A549 (cell line): Measurements from ENCODE around the gene GMCL2.

ENCODE experiments used
- HOXA7 ChIP-seq: fragments of 250-450 bp; sonication (Bioruptor Pico); IDR thresholded peaks from 2 replicates; pipeline ENCODE4 v1.5.0; 2020; ENCODE audit warnings: mild to moderate bottlenecking, moderate library complexity
- JUN ChIP-seq, 2 experiments: fragments of >200 bp; sonication (Bioruptor Twin); formaldehyde crosslinking; IDR thresholded peaks; 2 replicates in 1 of 2; 3 replicates in 1 of 2; pipeline ENCODE4 v1.6.1; 2016 to 2017
- POLR2A ChIP-seq: IDR thresholded peaks from 2 replicates; pipeline ENCODE4 v1.6.1; 2012; ENCODE audit warnings: mild to moderate bottlenecking, low read length
- RAD21 ChIP-seq, 2 experiments: fragments of >200 bp in 1 of 2; sonication (Bioruptor Twin) in 1 of 2; formaldehyde crosslinking in 1 of 2; IDR thresholded peaks in 1 of 2; conservative IDR thresholded peaks in 1 of 2; 2 replicates in 1 of 2; 3 replicates in 1 of 2; pipeline ENCODE4 v1.6.1; 2012 to 2018; ENCODE audit warnings: inconsistent platforms in 1 of 2
- TF ChIP-seq, protein P1 (sequence below): fragments of >200 bp; sonication (Bioruptor Twin); formaldehyde crosslinking; IDR thresholded peaks from 3 replicates; pipeline ENCODE4 v1.5.1; 2016
- TF ChIP-seq, protein P2 (sequence below): IDR thresholded peaks from 2 replicates; pipeline ENCODE4 v1.6.1; 2012
- TF ChIP-seq, protein P3 (sequence below): IDR thresholded peaks from 2 replicates; pipeline ENCODE4 v1.6.1; 2012

DNA sequence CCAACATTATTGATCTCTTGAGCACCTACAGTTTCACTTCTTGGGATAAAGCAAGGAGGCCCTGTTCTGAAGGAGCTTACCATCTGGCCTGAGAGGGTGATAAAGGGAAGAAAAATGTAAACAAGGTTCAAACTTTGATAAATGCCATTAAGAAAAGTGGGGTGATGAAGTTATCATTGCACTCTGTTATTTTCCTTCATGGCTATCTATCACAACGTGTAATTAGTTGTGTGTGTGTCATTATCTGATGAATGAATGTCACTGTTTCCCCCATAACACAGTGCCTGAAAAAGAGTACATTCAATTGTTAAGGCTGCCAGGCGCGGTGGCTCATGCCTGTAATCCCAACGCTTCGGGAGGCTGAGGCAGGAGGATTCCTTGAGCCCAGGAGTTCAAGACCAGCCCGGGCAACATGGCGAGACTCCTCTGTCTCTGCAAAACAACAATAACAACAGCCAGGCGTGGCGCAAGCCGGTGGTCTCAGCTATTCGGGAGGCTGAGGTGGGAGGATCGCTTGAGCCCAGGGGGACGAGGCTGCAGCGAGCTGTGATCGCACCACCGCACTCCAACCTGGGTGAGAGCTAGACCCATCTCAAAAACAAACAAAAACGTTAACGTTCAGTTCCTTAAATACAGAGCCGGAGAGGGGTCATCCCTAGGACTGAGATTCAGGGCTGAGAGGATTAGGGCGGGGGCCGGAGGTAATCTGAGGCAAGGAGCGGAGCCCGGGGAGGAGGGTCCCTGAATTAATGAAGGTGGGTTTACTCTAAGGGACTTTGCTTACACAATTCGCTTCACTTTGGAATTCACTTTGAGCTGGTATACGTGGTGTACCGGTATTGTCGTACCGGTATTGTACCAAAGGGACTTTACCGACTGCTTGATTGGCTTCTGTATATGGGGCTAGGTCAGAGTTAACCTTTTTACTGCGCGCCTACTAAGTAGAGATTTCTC lies 34.4 kb downstream of the GMCL2 start:
- TF ChIP-seq RAD21 (conservative IDR thresholded peaks at IDR 0.05 in 1 of 2, IDR thresholded peaks at IDR 0.05 in 1 of 2) = no peak
- TF ChIP-seq, protein P1, sequence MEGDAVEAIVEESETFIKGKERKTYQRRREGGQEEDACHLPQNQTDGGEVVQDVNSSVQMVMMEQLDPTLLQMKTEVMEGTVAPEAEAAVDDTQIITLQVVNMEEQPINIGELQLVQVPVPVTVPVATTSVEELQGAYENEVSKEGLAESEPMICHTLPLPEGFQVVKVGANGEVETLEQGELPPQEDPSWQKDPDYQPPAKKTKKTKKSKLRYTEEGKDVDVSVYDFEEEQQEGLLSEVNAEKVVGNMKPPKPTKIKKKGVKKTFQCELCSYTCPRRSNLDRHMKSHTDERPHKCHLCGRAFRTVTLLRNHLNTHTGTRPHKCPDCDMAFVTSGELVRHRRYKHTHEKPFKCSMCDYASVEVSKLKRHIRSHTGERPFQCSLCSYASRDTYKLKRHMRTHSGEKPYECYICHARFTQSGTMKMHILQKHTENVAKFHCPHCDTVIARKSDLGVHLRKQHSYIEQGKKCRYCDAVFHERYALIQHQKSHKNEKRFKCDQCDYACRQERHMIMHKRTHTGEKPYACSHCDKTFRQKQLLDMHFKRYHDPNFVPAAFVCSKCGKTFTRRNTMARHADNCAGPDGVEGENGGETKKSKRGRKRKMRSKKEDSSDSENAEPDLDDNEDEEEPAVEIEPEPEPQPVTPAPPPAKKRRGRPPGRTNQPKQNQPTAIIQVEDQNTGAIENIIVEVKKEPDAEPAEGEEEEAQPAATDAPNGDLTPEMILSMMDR = no peak
- TF ChIP-seq, protein P2, sequence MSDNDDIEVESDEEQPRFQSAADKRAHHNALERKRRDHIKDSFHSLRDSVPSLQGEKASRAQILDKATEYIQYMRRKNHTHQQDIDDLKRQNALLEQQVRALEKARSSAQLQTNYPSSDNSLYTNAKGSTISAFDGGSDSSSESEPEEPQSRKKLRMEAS = no peak
- no peak for TF ChIP-seq POLR2A
- no peak for TF ChIP-seq JUN (IDR thresholded peaks at IDR 0.05)
- TF ChIP-seq, protein P3, sequence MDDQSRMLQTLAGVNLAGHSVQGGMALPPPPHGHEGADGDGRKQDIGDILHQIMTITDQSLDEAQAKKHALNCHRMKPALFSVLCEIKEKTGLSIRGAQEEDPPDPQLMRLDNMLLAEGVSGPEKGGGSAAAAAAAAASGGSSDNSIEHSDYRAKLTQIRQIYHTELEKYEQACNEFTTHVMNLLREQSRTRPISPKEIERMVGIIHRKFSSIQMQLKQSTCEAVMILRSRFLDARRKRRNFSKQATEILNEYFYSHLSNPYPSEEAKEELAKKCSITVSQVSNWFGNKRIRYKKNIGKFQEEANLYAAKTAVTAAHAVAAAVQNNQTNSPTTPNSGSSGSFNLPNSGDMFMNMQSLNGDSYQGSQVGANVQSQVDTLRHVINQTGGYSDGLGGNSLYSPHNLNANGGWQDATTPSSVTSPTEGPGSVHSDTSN = no peak
- TF ChIP-seq HOXA7 (CRISPR knock-in tag) = no peak
